Vagina (tissue), 2 donors: ENCODE data around the gene BID. TPM values are rescaled to one million over a fixed set of nuclear protein-coding genes. Genes with fewer than 3 reads are reported as not detected.

ENCODE experiments used
- DNase-seq, 2 donors: peaks; one replicate each; pipeline ENCODE4 v3.0.0-alpha.2; 2017; ENCODE audit errors: extremely low spot score in 2 of 2
- H3K27ac ChIP-seq: fragments of 200-600 bp; sonication (generic); one replicate; pipeline ENCODE4 v1.5.1; 2019
- H3K27me3 ChIP-seq: fragments of 200-600 bp; sonication (generic); one replicate; pipeline ENCODE4 v1.5.1; 2019
- H3K36me3 ChIP-seq, 2 donors: fragments of 200-600 bp; sonication (generic); one replicate each; pipeline ENCODE4 v1.5.1; 2017 to 2019
- H3K4me1 ChIP-seq: fragments of 200-600 bp; sonication (generic); one replicate; pipeline ENCODE4 v1.5.1; 2019
- H3K4me3 ChIP-seq, 2 donors: fragments of 200-600 bp; sonication (generic); 1 replicate in 1 of 2; 2 replicates in 1 of 2; pipeline ENCODE4 v1.5.1; 2016 to 2019
- H3K9me3 ChIP-seq: fragments of 200-600 bp; sonication (generic); one replicate; pipeline ENCODE4 v1.5.1; 2019
- POLR2A ChIP-seq, 2 donors: fragments of 450-650 bp; IDR thresholded peaks; one replicate each; pipeline ENCODE4 v1.6.1; 2017; ENCODE audit warnings: antibody characterized with exemption in 2 of 2, mild to moderate bottlenecking in 2 of 2, moderate library complexity in 2 of 2
- POLR2AphosphoS5 ChIP-seq, 2 donors: sonication (generic); formaldehyde crosslinking; IDR thresholded peaks; one replicate each; pipeline ENCODE4 v1.9.0; 2017; ENCODE audit warnings: antibody characterized with exemption in 2 of 2, mild to moderate bottlenecking in 2 of 2, low read depth in 1 of 2; ENCODE audit not compliant: insufficient read depth in 1 of 2
- intact Hi-C: fragments of 100-400 bp; cut with DNase I; formaldehyde crosslinking; loops from one replicate; pipeline ENCODE4 v1.15.1; 2023
- total RNA-seq: library from RNA; depleted of rRNA; stranded (reverse); fragments of >200 nt; gene quantifications from one replicate; pipeline ENCODE4 v1.2.3, GENCODE V29; 2016
- TF ChIP-seq, protein P1 (sequence below), 3 experiments: fragments of 450-650 bp in 2 of 3; fragments of 200-600 bp in 1 of 3; sonication (generic) in 1 of 3; IDR thresholded peaks; one replicate each; pipeline ENCODE4 v1.5.1; 2017 to 2019; ENCODE audit warnings: antibody characterized with exemption in 3 of 3, mild to moderate bottlenecking in 2 of 3, moderate library complexity in 2 of 3

The BID gene
- total RNA-seq, 1 donor from 2014 or later: 36.3 TPM

DNA sequence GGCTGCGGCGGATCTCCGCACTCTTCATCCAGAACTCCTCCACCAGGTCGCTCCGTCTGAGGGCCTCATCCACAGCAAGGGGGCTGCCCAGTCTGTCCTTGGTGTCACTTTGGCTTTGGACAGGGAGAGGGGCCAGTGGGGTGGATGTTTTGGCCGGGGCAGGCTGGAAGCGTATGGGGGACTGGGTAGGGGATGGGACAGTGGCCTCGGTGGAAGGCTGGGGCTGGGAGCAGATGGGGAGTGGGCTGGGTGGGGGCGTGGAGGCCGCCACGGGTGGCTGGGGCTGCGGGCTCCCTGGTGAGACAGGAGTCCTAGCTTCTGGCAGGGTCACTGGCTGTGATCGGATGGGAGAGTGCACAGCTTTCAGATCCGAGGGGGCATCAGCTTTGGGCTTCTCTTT, 44.4 kb upstream of the BID start:
- intact Hi-C loops: no loop called here
- Histone ChIP-seq H3K4me3 (no peak overlapping the region), H3K9me3 (no peaks in the 10 kb centered on the region), H3K36me3 (peaks cover 0 to 37% of the 10 kb centered on the region in 2 donors), H3K4me1 (no peaks in the 10 kb centered on the region), H3K27me3 (no peaks in the 10 kb centered on the region), H3K27ac (no peak overlapping the region)
- no peak for DNase-seq
- no peak for TF ChIP-seq POLR2A (IDR thresholded peaks at IDR 0.05)
- TF ChIP-seq, protein P1, sequence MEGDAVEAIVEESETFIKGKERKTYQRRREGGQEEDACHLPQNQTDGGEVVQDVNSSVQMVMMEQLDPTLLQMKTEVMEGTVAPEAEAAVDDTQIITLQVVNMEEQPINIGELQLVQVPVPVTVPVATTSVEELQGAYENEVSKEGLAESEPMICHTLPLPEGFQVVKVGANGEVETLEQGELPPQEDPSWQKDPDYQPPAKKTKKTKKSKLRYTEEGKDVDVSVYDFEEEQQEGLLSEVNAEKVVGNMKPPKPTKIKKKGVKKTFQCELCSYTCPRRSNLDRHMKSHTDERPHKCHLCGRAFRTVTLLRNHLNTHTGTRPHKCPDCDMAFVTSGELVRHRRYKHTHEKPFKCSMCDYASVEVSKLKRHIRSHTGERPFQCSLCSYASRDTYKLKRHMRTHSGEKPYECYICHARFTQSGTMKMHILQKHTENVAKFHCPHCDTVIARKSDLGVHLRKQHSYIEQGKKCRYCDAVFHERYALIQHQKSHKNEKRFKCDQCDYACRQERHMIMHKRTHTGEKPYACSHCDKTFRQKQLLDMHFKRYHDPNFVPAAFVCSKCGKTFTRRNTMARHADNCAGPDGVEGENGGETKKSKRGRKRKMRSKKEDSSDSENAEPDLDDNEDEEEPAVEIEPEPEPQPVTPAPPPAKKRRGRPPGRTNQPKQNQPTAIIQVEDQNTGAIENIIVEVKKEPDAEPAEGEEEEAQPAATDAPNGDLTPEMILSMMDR (IDR thresholded peaks at IDR 0.05): no peak
- TF ChIP-seq POLR2AphosphoS5 (IDR thresholded peaks at IDR 0.05; ENCODE audit: insufficient read depth in 1 of 2, low read depth in 1 of 2): no peak

DNA sequence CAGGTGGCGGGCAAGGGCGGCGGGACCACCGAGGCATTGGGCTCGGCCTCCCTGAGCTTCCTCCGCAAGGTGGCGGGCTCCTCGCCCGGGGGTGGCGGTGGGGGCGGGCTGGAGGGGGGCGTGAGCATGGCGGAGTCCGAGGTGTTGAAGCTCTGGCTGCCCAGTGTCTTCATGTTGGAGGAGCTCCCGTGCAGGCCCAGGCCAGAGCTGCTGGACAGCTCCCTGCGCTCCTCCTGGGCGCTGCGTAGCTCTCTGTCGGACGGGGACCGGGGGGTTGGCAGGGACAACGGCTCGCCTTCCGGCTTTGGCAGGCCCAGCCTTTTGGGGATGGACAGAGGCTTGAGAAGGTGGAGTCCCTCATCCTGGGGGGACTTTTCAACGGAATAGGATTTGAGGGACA, 43.9 kb upstream of the BID start:
- no peaks in the 10 kb centered on the region for H3K9me3 ChIP-seq
- no peak overlapping the region for H3K27ac ChIP-seq
- H3K36me3 ChIP-seq: peaks cover 0 to 37% of the 10 kb centered on the region in 2 donors
- no peak for DNase-seq
- H3K4me3 ChIP-seq: no peak overlapping the region
- intact Hi-C loops: no loop called here
- H3K4me1 ChIP-seq: no peaks in the 10 kb centered on the region
- no peaks in the 10 kb centered on the region for H3K27me3 ChIP-seq
- no peak for TF ChIP-seq POLR2AphosphoS5 (IDR thresholded peaks at IDR 0.05; ENCODE audit: insufficient read depth in 1 of 2, low read depth in 1 of 2)
- TF ChIP-seq, protein P1 (IDR thresholded peaks at IDR 0.05): no peak
- no peak for TF ChIP-seq POLR2A (IDR thresholded peaks at IDR 0.05)

DNA sequence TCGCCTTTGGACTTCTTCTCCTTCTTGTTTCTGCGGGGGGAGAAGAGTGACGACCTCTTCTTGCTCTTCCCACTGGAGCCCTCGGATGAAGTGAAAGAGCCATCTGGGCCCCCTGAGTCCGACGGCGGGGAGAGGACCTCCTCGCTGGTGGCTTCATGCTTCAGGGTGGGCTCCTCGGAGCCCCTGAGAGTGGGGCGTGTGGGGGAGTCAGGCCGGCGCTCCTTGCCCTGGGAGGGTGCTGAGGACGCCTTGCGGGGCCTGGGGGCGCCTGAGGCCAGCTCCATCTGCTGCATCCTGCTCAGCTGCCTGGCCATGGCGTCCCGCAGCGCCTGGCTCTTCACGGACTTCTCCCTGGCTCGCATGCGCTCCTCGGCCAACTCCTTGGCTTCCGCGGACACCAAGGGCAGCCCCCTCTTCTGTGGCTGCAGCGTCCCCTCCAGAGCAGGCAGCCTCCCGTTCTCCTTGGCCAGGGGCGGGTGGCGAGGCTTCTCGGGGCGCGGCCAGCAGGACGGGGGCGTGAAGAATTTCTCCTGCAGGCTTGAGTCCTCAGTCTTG, 43.3 kb upstream of the BID start:
- Histone ChIP-seq H3K4me3 (no peak overlapping the region), H3K36me3 (peaks cover 0 to 37% of the 10 kb centered on the region in 2 donors), H3K9me3 (no peaks in the 10 kb centered on the region), H3K27me3 (no peaks in the 10 kb centered on the region), H3K27ac (no peak overlapping the region), H3K4me1 (no peaks in the 10 kb centered on the region)
- intact Hi-C loops: no loop called here
- no peak for TF ChIP-seq POLR2A (IDR thresholded peaks at IDR 0.05)
- TF ChIP-seq, protein P1 (IDR thresholded peaks at IDR 0.05): no peak
- no peak for DNase-seq

DNA sequence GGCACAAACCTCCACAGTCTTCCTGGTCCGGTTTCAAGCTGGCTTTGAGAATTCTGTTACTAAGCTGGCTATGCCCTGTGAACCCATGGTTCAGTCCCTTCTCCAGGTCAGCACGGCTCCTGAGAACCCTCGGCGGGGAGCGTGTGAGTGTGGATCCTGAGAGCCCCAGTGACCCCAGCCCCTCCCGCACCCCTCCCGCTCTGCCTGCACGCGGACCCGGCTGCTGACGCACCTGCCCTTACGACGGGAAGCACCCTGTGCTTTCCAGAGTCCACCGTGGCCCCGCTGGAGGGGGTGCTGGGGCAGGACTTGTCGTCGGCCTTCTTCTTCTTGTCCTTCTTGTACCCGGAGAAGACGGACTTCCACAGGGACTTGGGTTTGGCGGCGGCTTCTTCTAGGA, 42.8 kb upstream of the BID start:
- intact Hi-C loops: no loop called here
- Histone ChIP-seq H3K27ac (no peak overlapping the region), H3K36me3 (peaks cover 0 to 36% of the 10 kb centered on the region in 2 donors), H3K4me3 (no peak overlapping the region), H3K9me3 (no peaks in the 10 kb centered on the region), H3K4me1 (no peaks in the 10 kb centered on the region), H3K27me3 (no peaks in the 10 kb centered on the region)
- DNase-seq: no peak
- TF ChIP-seq POLR2A (IDR thresholded peaks at IDR 0.05) (no peak), POLR2AphosphoS5 (IDR thresholded peaks at IDR 0.05; ENCODE audit: insufficient read depth in 1 of 2, low read depth in 1 of 2) (no peak)
- TF ChIP-seq, protein P1 (IDR thresholded peaks at IDR 0.05): no peak

DNA sequence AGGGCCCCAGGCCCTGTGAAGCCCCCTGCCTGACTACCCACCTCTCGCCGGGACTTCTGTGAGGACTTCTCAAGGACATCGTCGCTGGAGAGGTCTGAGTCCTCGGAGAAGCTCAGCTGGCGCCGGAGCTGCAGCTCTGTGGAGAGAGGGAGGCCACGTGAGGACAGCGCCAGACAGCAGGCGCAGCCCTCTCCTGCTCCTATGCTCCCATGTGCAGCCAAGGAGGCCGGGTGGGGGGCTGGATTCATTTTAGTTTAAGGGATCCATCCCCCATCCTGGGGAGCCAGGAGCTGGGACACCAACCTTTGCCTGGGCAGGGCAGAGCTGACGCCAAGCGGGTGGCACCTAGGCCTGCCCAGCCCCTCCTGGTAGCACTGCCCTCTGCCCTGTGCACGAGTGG, 42.4 kb upstream of the BID start:
- Histone ChIP-seq H3K27me3 (no peaks in the 10 kb centered on the region), H3K4me1 (no peaks in the 10 kb centered on the region), H3K9me3 (no peaks in the 10 kb centered on the region), H3K27ac (no peak overlapping the region), H3K4me3 (no peak overlapping the region), H3K36me3 (peaks cover 0 to 32% of the 10 kb centered on the region in 2 donors)
- no peak for DNase-seq
- TF ChIP-seq, protein P1 (IDR thresholded peaks at IDR 0.05): no peak
- TF ChIP-seq POLR2AphosphoS5 (IDR thresholded peaks at IDR 0.05; ENCODE audit: insufficient read depth in 1 of 2, low read depth in 1 of 2) (no peak), POLR2A (IDR thresholded peaks at IDR 0.05) (no peak)
- intact Hi-C loops: no loop called here
